ENCODE measurements around the gene CDK3. TPM values are rescaled to one million over a fixed set of nuclear protein-coding genes. Genes with fewer than 3 reads are reported as not detected.

The CDK3 gene
- total RNA-seq, 4 donors from 2014 or later = 2.4 to 6.6 (median 3.6) TPM

- Histone ChIP-seq H3K36me3 (peaks cover 0 to 6% (median 0%) of the 10 kb centered on the region in 3 donors), H3K27ac (peak within 1 kb of the TSS; percentile 98 to 99 (median 98)), H3K4me1 (peaks cover 22 to 80% (median 56%) of the 10 kb centered on the region in 3 donors), H3K27me3 (no peaks in the 10 kb centered on the region), H3K9me3 (no peaks in the 10 kb centered on the region), H3K4me3 (peak within 1 kb of the TSS; percentile 76 to 88 (median 86))
- intact Hi-C loops (cut with DNase I) = no loop called here
- peak; percentile 81 for DNase-seq
- peak in 3 of 6 experiments; percentile 25 to 58 (median 50) for TF ChIP-seq CTCF (IDR thresholded peaks at IDR 0.05)
- TF ChIP-seq POLR2A (IDR thresholded peaks at IDR 0.05) = peak in 3 of 4 donors; percentile 48 to 86 (median 82)
- 0 to 1% methylated on average over 6 to 18 of the region's 72 CpGs for WGBS, 2 donors
Observed at GRCh38 chr17:75978938-75979704, 21.5 kb upstream of the CDK3 start, which contains the start of the genes ACOX1 and TEN1. TSS of gene ACOX1 (minus strand) at chr17:75979166. CDS start at chr17:75979073, 93 bp downstream. TSS of gene TEN1 (plus strand) at chr17:75979240. CDS start at chr17:75986193, 6,953 bp downstream.

- Histone ChIP-seq H3K27ac (peak overlapping the region; percentile 98 to 99 (median 98)), H3K4me1 (peaks cover 22 to 87% (median 57%) of the 10 kb centered on the region in 3 donors), H3K36me3 (no peaks in the 10 kb centered on the region), H3K4me3 (peak overlapping the region; percentile 76 to 88 (median 86)), H3K9me3 (no peaks in the 10 kb centered on the region), H3K27me3 (no peaks in the 10 kb centered on the region)
- DNase-seq = no peak
- TF ChIP-seq POLR2A (IDR thresholded peaks at IDR 0.05) (no peak), CTCF (IDR thresholded peaks at IDR 0.05) (no peak)
- intact Hi-C loops (cut with DNase I) = no loop called here
- WGBS, 2 donors = 0 to 2% methylated on average over 8 to 15 of the region's 19 CpGs
Observed at GRCh38 chr17:75979705-75980187, 20.9 kb upstream of the CDK3 start.

GRCh38 chr17:75980188-75981018, 20.3 kb upstream of the CDK3 start:
- no peaks in the 10 kb centered on the region for H3K27me3 ChIP-seq
- no peak for DNase-seq
- intact Hi-C loops (cut with DNase I) = no loop called here
- no peak for TF ChIP-seq POLR2A (IDR thresholded peaks at IDR 0.05)
- TF ChIP-seq CTCF (IDR thresholded peaks at IDR 0.05) = no peak
- peak overlapping the region; percentile 76 to 88 (median 86) for H3K4me3 ChIP-seq
- H3K4me1 ChIP-seq = peaks cover 22 to 89% (median 57%) of the 10 kb centered on the region in 3 donors
- WGBS, 2 donors = 66 to 73% methylated on average over 15 to 18 of the region's 18 CpGs
- no peaks in the 10 kb centered on the region for H3K36me3 ChIP-seq
- H3K27ac ChIP-seq = peak overlapping the region; percentile 98 to 99 (median 98)
- no peaks in the 10 kb centered on the region for H3K9me3 ChIP-seq

- no peak for DNase-seq
- Histone ChIP-seq H3K4me3 (no peak overlapping the region), H3K4me1 (peaks cover 22 to 83% (median 52%) of the 10 kb centered on the region in 3 donors), H3K36me3 (no peaks in the 10 kb centered on the region), H3K27ac (peak overlapping the region; percentile 98 to 99 (median 98)), H3K27me3 (no peaks in the 10 kb centered on the region), H3K9me3 (no peaks in the 10 kb centered on the region)
- no peak for TF ChIP-seq POLR2A (IDR thresholded peaks at IDR 0.05)
- no peak for TF ChIP-seq CTCF (IDR thresholded peaks at IDR 0.05)
- WGBS, 2 donors = 69 to 94% methylated on average over 7 of the region's 7 CpGs
- intact Hi-C loops (cut with DNase I) = no loop called here
Observed at GRCh38 chr17:75981019-75981615, 19.5 kb upstream of the CDK3 start.

Data from esophagus squamous epithelium (tissue), 5 donors.